MG63 (cell line): Measurements from ENCODE around the gene KIF24. TPM values are rescaled to one million over a fixed set of nuclear protein-coding genes. Genes with fewer than 3 reads are reported as not detected.
"Not testable (repeated sequence)": the region's sequence is repeated elsewhere in the genome, so short reads cannot be mapped to it uniquely, and the experiment has no call there.

ENCODE experiments used
- DNase-seq: peaks from one replicate; pipeline ENCODE4 v3.0.0-alpha.2; 2020
- H3K27me3 ChIP-seq: fragments of 250-450 bp; sonication (Bioruptor Pico); 2 replicates; pipeline ENCODE4 v1.5.1; 2020; ENCODE audit warnings: mild to moderate bottlenecking, moderate library complexity
- H3K36me3 ChIP-seq: fragments of 250-450 bp; sonication (Bioruptor Pico); 2 replicates; pipeline ENCODE4 v1.5.1; 2020; ENCODE audit warnings: mild to moderate bottlenecking, moderate library complexity
- H3K4me3 ChIP-seq: fragments of 250-450 bp; sonication (Bioruptor Pico); 2 replicates; pipeline ENCODE4 v1.5.1; 2020; ENCODE audit warnings: mild to moderate bottlenecking, moderate library complexity
- H3K9me3 ChIP-seq: fragments of 250-450 bp; sonication (Bioruptor Pico); 2 replicates; pipeline ENCODE4 v1.5.1; 2020; ENCODE audit warnings: mild to moderate bottlenecking, moderate library complexity
- total RNA-seq: library from RNA; depleted of rRNA; stranded (reverse); fragments of >200 nt; shearing (Covaris generic); gene quantifications from 2 replicates; pipeline ENCODE4 v1.2.3, GENCODE V29; 2014; ENCODE audit warnings: low replicate concordance

The KIF24 gene
- total RNA-seq, 1 experiment from 2014 or later, result 1.7 TPM

GRCh38 chr9:34338079-34338478 is 9.0 kb upstream of the KIF24 start:
- DNase-seq, H3K36me3 ChIP-seq, H3K27me3 ChIP-seq, H3K9me3 ChIP-seq, H3K4me3 ChIP-seq: not testable (repeated sequence)

GRCh38 chr9:34337403-34337802 is 8.3 kb upstream of the KIF24 start:
- H3K9me3 ChIP-seq, result no peaks in the 10 kb centered on the region
- H3K36me3 ChIP-seq, result no peaks in the 10 kb centered on the region
- no peaks in the 10 kb centered on the region for H3K27me3 ChIP-seq
- H3K4me3 ChIP-seq, result no peak overlapping the region
- DNase-seq, result no peak

- H3K4me3 ChIP-seq, result no peak overlapping the region
- H3K9me3 ChIP-seq, result no peaks in the 10 kb centered on the region
- H3K27me3 ChIP-seq, result no peaks in the 10 kb centered on the region
- H3K36me3 ChIP-seq, result no peaks in the 10 kb centered on the region
- DNase-seq, result no peak
Measured at GRCh38 chr9:34335376-34335775, 6.3 kb upstream of the KIF24 start.

GRCh38 chr9:34334916-34335315 is 5.8 kb upstream of the KIF24 start:
- H3K27me3 ChIP-seq, result no peaks in the 10 kb centered on the region
- no peak overlapping the region for H3K4me3 ChIP-seq
- H3K9me3 ChIP-seq, result no peaks in the 10 kb centered on the region
- H3K36me3 ChIP-seq, result no peaks in the 10 kb centered on the region
- DNase-seq, result no peak

- H3K4me3 ChIP-seq, result no peak overlapping the region
- no peak for DNase-seq
- H3K9me3 ChIP-seq, result no peaks in the 10 kb centered on the region
- no peaks in the 10 kb centered on the region for H3K36me3 ChIP-seq
- no peaks in the 10 kb centered on the region for H3K27me3 ChIP-seq
Measured at GRCh38 chr9:34334337-34334824, 5.3 kb upstream of the KIF24 start.

GRCh38 chr9:34333836-34334235 is 4.8 kb upstream of the KIF24 start:
- DNase-seq, result no peak
- no peaks in the 10 kb centered on the region for H3K36me3 ChIP-seq
- H3K4me3 ChIP-seq, result no peak overlapping the region
- H3K9me3 ChIP-seq, result no peaks in the 10 kb centered on the region
- H3K27me3 ChIP-seq, result no peaks in the 10 kb centered on the region

- Histone ChIP-seq H3K9me3 (no peaks in the 10 kb centered on the region), H3K36me3 (no peaks in the 10 kb centered on the region)
- DNase-seq, result no peak
Measured at GRCh38 chr9:34332076-34332964, 3.3 kb upstream of the KIF24 start.

GRCh38 chr9:34331196-34331595 is 2.1 kb upstream of the KIF24 start:
- Histone ChIP-seq H3K9me3 (no peaks in the 10 kb centered on the region), H3K36me3 (no peaks in the 10 kb centered on the region), H3K27me3 (no peaks in the 10 kb centered on the region), H3K4me3 (no peak overlapping the region)
- DNase-seq, result no peak

More at GRCh38 chr9:34332076-34332964, 3.3 kb upstream of the KIF24 start:
- H3K4me3 ChIP-seq, result no peak overlapping the region
- H3K27me3 ChIP-seq, result no peaks in the 10 kb centered on the region

GRCh38 chr9:34328500-34328986 is 525 bp downstream of the KIF24 start:
- Histone ChIP-seq H3K4me3 (peak overlapping the region; percentile 93), H3K36me3 (no peaks in the 10 kb centered on the region), H3K9me3 (no peaks in the 10 kb centered on the region), H3K27me3 (no peaks in the 10 kb centered on the region)
- DNase-seq, result no peak

GRCh38 chr9:34326690-34327089 is 2.4 kb downstream of the KIF24 start:
- no peaks in the 10 kb centered on the region for H3K36me3 ChIP-seq
- no peaks in the 10 kb centered on the region for H3K27me3 ChIP-seq
- H3K4me3 ChIP-seq, result no peak overlapping the region
- no peaks in the 10 kb centered on the region for H3K9me3 ChIP-seq
- no peak for DNase-seq

- no peaks in the 10 kb centered on the region for H3K9me3 ChIP-seq
- no peak overlapping the region for H3K4me3 ChIP-seq
- no peak for DNase-seq
- no peaks in the 10 kb centered on the region; the same call in 1 of the 2 replicates for H3K36me3 ChIP-seq
- no peaks in the 10 kb centered on the region for H3K27me3 ChIP-seq
Measured at GRCh38 chr9:34322899-34323591, 6.0 kb downstream of the KIF24 start.

GRCh38 chr9:34321451-34321850 is 7.6 kb downstream of the KIF24 start:
- no peak overlapping the region for H3K4me3 ChIP-seq
- no peaks in the 10 kb centered on the region; the same call in 1 of the 2 replicates for H3K36me3 ChIP-seq
- no peaks in the 10 kb centered on the region for H3K27me3 ChIP-seq
- H3K9me3 ChIP-seq, result no peaks in the 10 kb centered on the region
- no peak for DNase-seq

GRCh38 chr9:34318163-34318790 is 10.8 kb downstream of the KIF24 start:
- no peaks in the 10 kb centered on the region; the same call in 1 of the 2 replicates for H3K36me3 ChIP-seq
- no peak for DNase-seq
- no peaks in the 10 kb centered on the region for H3K9me3 ChIP-seq
- no peak overlapping the region for H3K4me3 ChIP-seq
- no peaks in the 10 kb centered on the region for H3K27me3 ChIP-seq

GRCh38 chr9:34317436-34317835 is 11.6 kb downstream of the KIF24 start:
- no peak for DNase-seq
- Histone ChIP-seq H3K4me3 (no peak overlapping the region), H3K9me3 (no peaks in the 10 kb centered on the region), H3K36me3 (no peaks in the 10 kb centered on the region; the same call in 1 of the 2 replicates), H3K27me3 (no peaks in the 10 kb centered on the region)

- Histone ChIP-seq H3K36me3 (no peaks in the 10 kb centered on the region), H3K9me3 (no peaks in the 10 kb centered on the region), H3K27me3 (no peaks in the 10 kb centered on the region), H3K4me3 (no peak overlapping the region)
- DNase-seq, result no peak
Measured at GRCh38 chr9:34311499-34312185, 17.4 kb downstream of the KIF24 start.

GRCh38 chr9:34310215-34310614 is 18.9 kb downstream of the KIF24 start:
- H3K4me3 ChIP-seq, result no peak overlapping the region
- no peaks in the 10 kb centered on the region for H3K27me3 ChIP-seq
- H3K9me3 ChIP-seq, result no peaks in the 10 kb centered on the region
- DNase-seq, result no peak
- no peaks in the 10 kb centered on the region for H3K36me3 ChIP-seq
